ENCODE data around the gene SCN5A. TPM values are rescaled to one million over a fixed set of nuclear protein-coding genes. Genes with fewer than 3 reads are reported as not detected.

Gene SCN5A
- polyA plus RNA-seq, 1 donor = 3.5 TPM

DNA sequence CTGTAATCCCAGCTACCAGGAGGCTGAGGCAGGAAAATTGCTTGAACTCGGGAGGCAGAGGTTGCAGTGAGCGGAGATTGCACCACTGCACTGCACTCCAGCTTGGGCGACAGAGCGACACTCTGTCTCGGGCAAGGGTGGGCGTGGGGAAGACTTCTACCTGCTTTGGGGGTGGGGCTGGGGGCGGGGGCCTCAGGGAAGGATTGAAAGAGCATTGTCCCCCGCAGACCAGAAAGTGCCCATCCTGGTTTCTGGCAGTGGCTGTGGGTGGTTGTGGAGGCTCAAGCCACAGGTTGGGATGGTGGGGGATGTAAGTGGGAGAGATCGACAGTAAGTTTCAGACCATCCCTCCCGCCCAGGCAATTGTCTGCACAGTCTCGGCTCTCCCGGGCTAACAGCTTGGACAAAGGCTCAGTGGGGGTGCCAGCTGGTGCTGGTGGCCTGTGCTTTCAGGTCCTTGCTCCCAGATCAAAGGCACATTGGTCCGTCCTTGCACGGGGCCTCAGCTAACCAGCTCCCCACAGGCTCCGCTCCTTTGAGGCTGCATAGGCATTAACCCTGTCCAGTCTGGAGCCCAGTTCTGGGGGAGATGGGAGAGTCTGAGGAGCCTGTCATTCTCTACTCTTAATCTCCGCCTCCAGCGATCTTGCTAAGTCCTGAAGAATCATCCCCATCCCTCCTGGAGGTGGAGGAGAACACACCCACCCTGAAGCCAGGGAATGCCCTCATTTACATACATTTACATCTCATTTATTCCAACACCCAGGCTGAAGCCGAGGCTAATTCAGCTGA, 8.6 kb downstream of the SCN5A start:
- H3K27ac ChIP-seq (ENCODE audit: low read length) = no peak overlapping the region
- DNase-seq = no peak
- H3K9me3 ChIP-seq (ENCODE audit: control insufficient read depth, low read depth, low read length) = no peaks in the 10 kb centered on the region
- H3K27me3 ChIP-seq (ENCODE audit: control insufficient read depth, insufficient read depth, low read length) = peaks cover 12% of the 10 kb centered on the region
- H3K4me1 ChIP-seq (ENCODE audit: control insufficient read depth, insufficient read depth, low read length) = no peaks in the 10 kb centered on the region
- no CpG with 5 or more reads among the region's 18 CpGs for WGBS (ENCODE audit: insufficient coverage, low lambda C conversion rate)
- H3K4me3 ChIP-seq (ENCODE audit: low read length) = no peak overlapping the region
- H3K36me3 ChIP-seq (ENCODE audit: control insufficient read depth, insufficient read depth, low read length) = no peaks in the 10 kb centered on the region

DNA sequence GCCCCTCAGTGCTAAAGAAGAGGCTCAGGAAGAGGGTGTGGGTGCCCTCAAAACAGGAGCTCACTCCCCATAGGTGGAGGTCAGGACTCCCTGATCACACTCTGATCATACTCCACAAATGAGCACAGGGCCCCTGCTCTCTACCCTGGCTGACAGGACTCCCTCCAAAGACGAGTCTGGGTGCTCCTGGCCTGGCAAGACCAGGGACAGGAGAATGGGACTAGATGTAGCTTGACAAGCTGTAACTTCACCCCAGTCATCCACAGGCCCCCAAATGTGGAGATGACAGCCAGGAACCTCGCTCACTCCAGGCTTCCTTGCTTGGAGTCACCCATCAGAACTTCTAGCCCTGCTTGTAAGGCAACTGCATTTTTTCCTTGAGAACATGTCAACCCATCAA, 11.1 kb downstream of the SCN5A start:
- H3K36me3 ChIP-seq (ENCODE audit: control insufficient read depth, insufficient read depth, low read length) = no peaks in the 10 kb centered on the region
- DNase-seq = no peak
- WGBS (ENCODE audit: insufficient coverage, low lambda C conversion rate) = no CpG with 5 or more reads among the region's 2 CpGs
- H3K27me3 ChIP-seq (ENCODE audit: control insufficient read depth, insufficient read depth, low read length) = peaks cover 5% of the 10 kb centered on the region
- no peak overlapping the region for H3K4me3 ChIP-seq (ENCODE audit: low read length)
- no peak overlapping the region for H3K27ac ChIP-seq (ENCODE audit: low read length)
- no peaks in the 10 kb centered on the region for H3K9me3 ChIP-seq (ENCODE audit: control insufficient read depth, low read depth, low read length)
- no peaks in the 10 kb centered on the region for H3K4me1 ChIP-seq (ENCODE audit: control insufficient read depth, insufficient read depth, low read length)

DNA sequence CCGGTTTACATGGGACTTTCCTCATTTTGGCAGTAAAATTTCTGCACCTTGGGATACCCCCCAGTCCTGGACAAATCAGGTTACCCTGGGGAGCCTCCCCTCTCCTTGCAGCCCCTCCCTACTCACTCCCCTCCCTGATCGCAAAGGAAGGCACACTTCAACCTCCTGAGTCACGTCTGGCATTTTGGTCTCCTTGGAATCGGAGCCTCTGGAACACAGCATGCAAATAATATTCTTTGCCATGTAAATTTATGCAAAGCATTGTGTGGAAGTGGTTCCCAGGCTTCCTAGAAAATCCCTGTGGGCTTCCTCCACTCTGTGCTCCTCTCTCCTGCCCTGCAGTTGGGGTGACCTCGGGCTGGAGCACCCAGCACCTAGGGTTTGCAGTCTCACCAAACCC, 11.6 kb downstream of the SCN5A start:
- Histone ChIP-seq H3K27me3 (ENCODE audit: control insufficient read depth, insufficient read depth, low read length) (peaks cover 2% of the 10 kb centered on the region), H3K27ac (ENCODE audit: low read length) (no peak overlapping the region), H3K36me3 (ENCODE audit: control insufficient read depth, insufficient read depth, low read length) (no peaks in the 10 kb centered on the region), H3K4me3 (ENCODE audit: low read length) (no peak overlapping the region), H3K4me1 (ENCODE audit: control insufficient read depth, insufficient read depth, low read length) (no peaks in the 10 kb centered on the region), H3K9me3 (ENCODE audit: control insufficient read depth, low read depth, low read length) (no peaks in the 10 kb centered on the region)
- no peak for DNase-seq
- no CpG with 5 or more reads among the region's 5 CpGs for WGBS (ENCODE audit: insufficient coverage, low lambda C conversion rate)

DNA sequence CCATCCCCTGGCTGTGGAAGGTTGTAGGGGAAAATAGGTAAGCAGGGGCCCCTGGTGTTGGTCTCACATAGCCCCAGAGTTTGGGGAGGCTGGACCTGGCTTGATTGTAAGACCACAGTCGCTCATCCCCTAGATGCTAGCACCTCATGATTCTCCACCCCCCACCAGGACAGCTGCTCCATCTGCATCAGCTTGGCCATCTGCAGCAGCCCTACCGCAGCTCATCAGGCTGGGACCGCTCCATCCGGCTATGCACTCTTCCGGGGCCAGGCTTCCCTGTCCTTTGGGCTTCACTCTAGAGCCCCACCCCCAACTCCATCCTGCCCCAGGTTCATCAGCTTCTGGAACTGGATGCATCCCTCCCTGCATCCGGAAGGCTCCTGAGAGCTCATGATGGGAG, 12.6 kb downstream of the SCN5A start:
- Histone ChIP-seq H3K4me1 (ENCODE audit: control insufficient read depth, insufficient read depth, low read length) (no peaks in the 10 kb centered on the region), H3K4me3 (ENCODE audit: low read length) (no peak overlapping the region), H3K9me3 (ENCODE audit: control insufficient read depth, low read depth, low read length) (no peaks in the 10 kb centered on the region), H3K27me3 (ENCODE audit: control insufficient read depth, insufficient read depth, low read length) (peaks cover 2% of the 10 kb centered on the region), H3K36me3 (ENCODE audit: control insufficient read depth, insufficient read depth, low read length) (no peaks in the 10 kb centered on the region), H3K27ac (ENCODE audit: low read length) (no peak overlapping the region)
- WGBS (ENCODE audit: insufficient coverage, low lambda C conversion rate) = no CpG with 5 or more reads among the region's 6 CpGs
- DNase-seq = no peak

DNA sequence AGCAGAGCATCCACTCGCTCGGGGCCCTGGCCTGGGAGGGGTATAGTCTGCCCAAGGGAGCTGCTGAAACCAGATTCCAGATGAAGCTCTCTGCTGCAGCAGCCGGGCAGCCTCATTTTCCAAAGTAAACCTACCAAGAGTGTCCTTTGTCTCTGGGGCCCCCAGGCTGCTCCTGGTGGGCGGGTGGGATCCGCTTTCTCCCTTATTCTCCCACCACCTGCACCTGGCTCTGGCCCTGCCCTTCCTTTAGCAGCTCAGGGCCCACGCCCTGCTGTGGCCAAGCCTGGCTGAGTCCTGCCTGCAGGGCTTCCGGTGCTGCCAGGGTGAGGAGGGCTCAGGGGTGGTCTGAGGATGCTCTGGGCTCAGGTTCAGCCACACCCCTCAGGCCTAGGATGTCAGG, 13.0 kb downstream of the SCN5A start:
- DNase-seq = no peak
- Histone ChIP-seq H3K36me3 (ENCODE audit: control insufficient read depth, insufficient read depth, low read length) (no peaks in the 10 kb centered on the region), H3K27ac (ENCODE audit: low read length) (no peak overlapping the region), H3K4me1 (ENCODE audit: control insufficient read depth, insufficient read depth, low read length) (no peaks in the 10 kb centered on the region), H3K4me3 (ENCODE audit: low read length) (no peak overlapping the region), H3K27me3 (ENCODE audit: control insufficient read depth, insufficient read depth, low read length) (peaks cover 2% of the 10 kb centered on the region), H3K9me3 (ENCODE audit: control insufficient read depth, low read depth, low read length) (no peaks in the 10 kb centered on the region)
- no CpG with 5 or more reads among the region's 7 CpGs for WGBS (ENCODE audit: insufficient coverage, low lambda C conversion rate)

DNA sequence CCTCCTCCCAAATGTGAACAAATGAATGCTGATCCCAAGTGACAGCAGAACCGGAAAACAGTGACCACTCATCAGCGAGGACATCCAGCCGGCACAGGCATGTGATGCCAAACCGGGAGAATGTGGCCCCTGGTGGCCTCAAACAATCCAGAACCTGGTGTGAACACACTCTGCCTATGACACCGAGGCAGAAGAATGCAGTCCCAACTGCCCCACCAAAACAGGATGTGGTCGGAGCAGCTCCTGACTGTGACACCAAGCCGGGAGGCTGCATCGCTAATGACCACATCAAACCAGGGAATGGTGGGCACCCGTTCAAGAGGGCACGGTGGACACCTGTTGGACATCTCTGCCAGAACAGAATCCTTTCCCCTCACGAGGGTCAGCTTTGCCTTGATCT, 15.4 kb downstream of the SCN5A start:
- peaks cover 2% of the 10 kb centered on the region for H3K27me3 ChIP-seq (ENCODE audit: control insufficient read depth, insufficient read depth, low read length)
- no peak overlapping the region for H3K27ac ChIP-seq (ENCODE audit: low read length)
- H3K36me3 ChIP-seq (ENCODE audit: control insufficient read depth, insufficient read depth, low read length) = no peaks in the 10 kb centered on the region
- no peaks in the 10 kb centered on the region for H3K4me1 ChIP-seq (ENCODE audit: control insufficient read depth, insufficient read depth, low read length)
- WGBS (ENCODE audit: insufficient coverage, low lambda C conversion rate) = 60% methylated on average over 1 of the region's 11 CpGs
- no peaks in the 10 kb centered on the region for H3K9me3 ChIP-seq (ENCODE audit: control insufficient read depth, low read depth, low read length)
- DNase-seq = no peak
- H3K4me3 ChIP-seq (ENCODE audit: low read length) = no peak overlapping the region

DNA sequence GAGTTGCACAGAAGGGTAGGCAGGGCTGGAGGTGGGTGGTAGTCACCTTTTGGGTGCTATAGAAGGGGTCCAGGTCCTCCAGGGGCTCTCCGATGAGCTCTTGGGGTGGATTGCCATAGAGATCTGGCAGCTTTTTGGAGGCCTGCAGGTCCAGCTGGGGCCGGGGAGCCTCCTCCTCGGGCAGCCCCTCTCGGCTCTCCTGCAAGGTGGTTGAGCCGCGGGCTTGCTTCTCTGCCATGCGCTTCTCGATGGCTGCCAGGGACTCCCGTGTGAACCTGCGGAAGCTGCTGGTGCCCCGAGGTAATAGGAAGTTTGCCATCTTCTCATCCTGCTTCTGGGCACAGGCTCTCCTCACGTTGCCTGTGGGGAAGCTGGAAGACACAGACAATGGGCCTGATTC, 16.5 kb downstream of the SCN5A start:
- H3K27ac ChIP-seq (ENCODE audit: low read length) = no peak overlapping the region
- no peak for DNase-seq
- WGBS (ENCODE audit: insufficient coverage, low lambda C conversion rate) = no CpG with 5 or more reads among the region's 12 CpGs
- no peaks in the 10 kb centered on the region for H3K4me1 ChIP-seq (ENCODE audit: control insufficient read depth, insufficient read depth, low read length)
- H3K36me3 ChIP-seq (ENCODE audit: control insufficient read depth, insufficient read depth, low read length) = no peaks in the 10 kb centered on the region
- peaks cover 2% of the 10 kb centered on the region for H3K27me3 ChIP-seq (ENCODE audit: control insufficient read depth, insufficient read depth, low read length)
- no peaks in the 10 kb centered on the region for H3K9me3 ChIP-seq (ENCODE audit: control insufficient read depth, low read depth, low read length)
- no peak overlapping the region for H3K4me3 ChIP-seq (ENCODE audit: low read length)

- H3K27me3 ChIP-seq (ENCODE audit: control insufficient read depth, insufficient read depth, low read length) = no peaks in the 10 kb centered on the region
- H3K4me1 ChIP-seq (ENCODE audit: control insufficient read depth, insufficient read depth, low read length) = no peaks in the 10 kb centered on the region
- no peak for DNase-seq
- H3K4me3 ChIP-seq (ENCODE audit: low read length) = no peak overlapping the region
- no peak overlapping the region for H3K27ac ChIP-seq (ENCODE audit: low read length)
- H3K9me3 ChIP-seq (ENCODE audit: control insufficient read depth, low read depth, low read length) = no peaks in the 10 kb centered on the region
- H3K36me3 ChIP-seq (ENCODE audit: control insufficient read depth, insufficient read depth, low read length) = no peaks in the 10 kb centered on the region
- no CpG with 5 or more reads among the region's 5 CpGs for WGBS (ENCODE audit: insufficient coverage, low lambda C conversion rate)
Measured at GRCh38 chr3:38630606-38631005, 18.9 kb downstream of the SCN5A start.

GRCh38 chr3:38630070-38630469, 19.4 kb downstream of the SCN5A start:
- H3K9me3 ChIP-seq (ENCODE audit: control insufficient read depth, low read depth, low read length) = no peaks in the 10 kb centered on the region
- no peaks in the 10 kb centered on the region for H3K36me3 ChIP-seq (ENCODE audit: control insufficient read depth, insufficient read depth, low read length)
- no peaks in the 10 kb centered on the region for H3K4me1 ChIP-seq (ENCODE audit: control insufficient read depth, insufficient read depth, low read length)
- no peak overlapping the region for H3K4me3 ChIP-seq (ENCODE audit: low read length)
- WGBS (ENCODE audit: insufficient coverage, low lambda C conversion rate) = no CpG with 5 or more reads among the region's 8 CpGs
- no peak for DNase-seq
- no peak overlapping the region for H3K27ac ChIP-seq (ENCODE audit: low read length)
- no peaks in the 10 kb centered on the region for H3K27me3 ChIP-seq (ENCODE audit: control insufficient read depth, insufficient read depth, low read length)

GRCh38 chr3:38628835-38629234, 20.7 kb downstream of the SCN5A start:
- Histone ChIP-seq H3K4me1 (ENCODE audit: control insufficient read depth, insufficient read depth, low read length) (no peaks in the 10 kb centered on the region), H3K36me3 (ENCODE audit: control insufficient read depth, insufficient read depth, low read length) (no peaks in the 10 kb centered on the region), H3K4me3 (ENCODE audit: low read length) (no peak overlapping the region), H3K9me3 (ENCODE audit: control insufficient read depth, low read depth, low read length) (no peaks in the 10 kb centered on the region), H3K27me3 (ENCODE audit: control insufficient read depth, insufficient read depth, low read length) (no peaks in the 10 kb centered on the region), H3K27ac (ENCODE audit: low read length) (no peak overlapping the region)
- DNase-seq = no peak
- no CpG with 5 or more reads among the region's 5 CpGs for WGBS (ENCODE audit: insufficient coverage, low lambda C conversion rate)

DNA sequence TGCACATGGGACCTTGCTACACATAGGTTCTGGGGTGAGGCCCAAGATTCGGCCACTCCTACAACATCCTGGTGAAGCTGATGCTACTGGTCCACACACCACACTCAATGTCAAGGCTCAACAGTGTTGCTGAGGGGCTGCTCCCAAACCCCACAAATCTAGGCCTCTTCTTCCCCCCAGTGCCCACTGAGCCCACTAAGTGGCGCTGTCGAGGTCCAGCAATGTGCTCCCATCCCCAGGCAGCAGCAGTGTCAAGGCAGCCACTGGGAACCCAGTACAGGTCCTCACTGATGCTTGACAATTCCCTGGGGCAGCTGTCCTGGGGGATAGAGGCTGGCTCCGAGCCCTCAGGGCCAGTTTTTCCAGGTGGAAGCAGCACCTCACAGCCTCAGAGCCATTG, 21.5 kb downstream of the SCN5A start:
- no peaks in the 10 kb centered on the region for H3K9me3 ChIP-seq (ENCODE audit: control insufficient read depth, low read depth, low read length)
- H3K4me1 ChIP-seq (ENCODE audit: control insufficient read depth, insufficient read depth, low read length) = no peaks in the 10 kb centered on the region
- no peaks in the 10 kb centered on the region for H3K27me3 ChIP-seq (ENCODE audit: control insufficient read depth, insufficient read depth, low read length)
- no CpG with 5 or more reads among the region's 4 CpGs for WGBS (ENCODE audit: insufficient coverage, low lambda C conversion rate)
- H3K36me3 ChIP-seq (ENCODE audit: control insufficient read depth, insufficient read depth, low read length) = no peaks in the 10 kb centered on the region
- H3K4me3 ChIP-seq (ENCODE audit: low read length) = no peak overlapping the region
- no peak for DNase-seq
- no peak overlapping the region for H3K27ac ChIP-seq (ENCODE audit: low read length)

Measured in large intestine (tissue), 3 donors.